ENCODE measurements around the gene SLC6A18.

The SLC6A18 gene

DNA sequence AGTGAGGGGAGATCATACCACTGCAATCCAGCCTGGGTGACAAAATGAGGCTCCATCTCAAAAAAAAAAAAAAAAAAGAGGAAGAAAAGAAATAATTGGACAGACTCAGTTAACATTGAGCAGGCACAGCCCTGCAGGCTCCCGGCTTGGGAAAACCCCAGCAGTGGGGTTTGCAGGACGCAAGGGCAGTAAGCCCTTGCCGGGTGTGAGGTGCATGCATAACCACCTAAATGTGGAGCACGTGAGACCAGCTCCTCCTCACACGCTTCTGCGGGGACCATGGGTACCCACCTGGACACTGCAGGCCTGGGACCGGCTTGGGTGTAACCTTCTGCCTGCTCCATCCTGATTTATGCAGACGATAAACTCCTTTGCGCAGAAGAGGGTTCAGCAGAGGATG, 4.8 kb upstream of the SLC6A18 start:
- TF ChIP-seq CTCF (conservative IDR thresholded peaks at IDR 0.05; ENCODE audit: low read depth, low read length) = no peak
- H3K4me3 ChIP-seq (ENCODE audit: low read depth, low read length) = no peak overlapping the region
- no peak for DNase-seq (ENCODE audit: low read depth)

DNA sequence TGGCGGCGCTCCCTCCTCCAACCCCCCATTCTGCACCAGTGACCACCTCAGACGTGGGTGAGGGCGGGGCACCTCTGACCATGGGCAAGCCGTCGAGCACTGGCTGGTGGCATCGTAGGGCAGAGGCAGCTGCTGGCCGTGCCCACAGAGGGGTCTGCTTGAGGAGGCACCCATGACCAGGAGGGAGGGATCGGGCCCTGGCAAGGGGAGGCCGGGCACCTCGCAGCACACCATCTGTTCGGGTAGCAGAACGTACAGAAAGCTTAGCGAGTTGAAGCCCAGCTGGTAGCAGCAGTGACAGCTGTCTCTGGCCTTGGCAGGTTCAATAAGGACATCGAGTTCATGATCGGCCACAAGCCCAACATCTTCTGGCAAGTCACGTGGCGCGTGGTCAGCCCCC, 4.3 kb upstream of the SLC6A18 start:
- no peak for DNase-seq (ENCODE audit: low read depth)
- TF ChIP-seq CTCF (conservative IDR thresholded peaks at IDR 0.05; ENCODE audit: low read depth, low read length) = no peak
- H3K4me3 ChIP-seq (ENCODE audit: low read depth, low read length) = no peak overlapping the region

GRCh38 chr5:1221721-1222120, 3.5 kb upstream of the SLC6A18 start:
- no peak for TF ChIP-seq CTCF (conservative IDR thresholded peaks at IDR 0.05; ENCODE audit: low read depth, low read length)
- no peak overlapping the region for H3K4me3 ChIP-seq (ENCODE audit: low read depth, low read length)
- DNase-seq (ENCODE audit: low read depth) = no peak

- no peak overlapping the region for H3K4me3 ChIP-seq (ENCODE audit: low read depth, low read length)
- DNase-seq (ENCODE audit: low read depth) = no peak
- no peak for TF ChIP-seq CTCF (conservative IDR thresholded peaks at IDR 0.05; ENCODE audit: low read depth, low read length)
Observed at GRCh38 chr5:1222147-1222546, 3.0 kb upstream of the SLC6A18 start.

GRCh38 chr5:1222621-1223277, 2.4 kb upstream of the SLC6A18 start:
- no peak overlapping the region for H3K4me3 ChIP-seq (ENCODE audit: low read depth, low read length)
- DNase-seq (ENCODE audit: low read depth) = no peak
- TF ChIP-seq CTCF (conservative IDR thresholded peaks at IDR 0.05; ENCODE audit: low read depth, low read length) = no peak

GRCh38 chr5:1223278-1223670, 1.9 kb upstream of the SLC6A18 start:
- no peak overlapping the region for H3K4me3 ChIP-seq (ENCODE audit: low read depth, low read length)
- DNase-seq (ENCODE audit: low read depth) = no peak
- TF ChIP-seq CTCF (conservative IDR thresholded peaks at IDR 0.05; ENCODE audit: low read depth, low read length) = no peak

GRCh38 chr5:1224631-1225030, 550 bp upstream of the SLC6A18 start:
- no peak for TF ChIP-seq CTCF (conservative IDR thresholded peaks at IDR 0.05; ENCODE audit: low read depth, low read length)
- no peak overlapping the region for H3K4me3 ChIP-seq (ENCODE audit: low read depth, low read length)

More at GRCh38 chr5:1224631-1225030, 550 bp upstream of the SLC6A18 start:
- no peak for DNase-seq (ENCODE audit: low read depth)

Measured in choroid plexus epithelial cell (primary cell).